HG03039 (cell line): Measurements from ENCODE around the gene CTRB1.

ENCODE experiments used
- ATAC-seq: cut with Tn5 transposase; IDR thresholded peaks from one replicate; pipeline ENCODE4 v1.9.1; 2021; ENCODE audit warnings: mild to moderate bottlenecking, moderate library complexity; ENCODE audit not compliant: unreplicated experiment

Gene CTRB1

GRCh38 chr16:75252946-75253911, 34.4 kb downstream of the CTRB1 start:
- ATAC-seq, result no peak

- ATAC-seq, result no peak
These were observed 35.6 kb downstream of the CTRB1 start for GRCh38 chr16:75254359-75254837.

GRCh38 chr16:75256059-75256571, 37.3 kb downstream of the CTRB1 start:
- no peak for ATAC-seq

- no peak for ATAC-seq
These were observed 38.0 kb downstream of the CTRB1 start for GRCh38 chr16:75256696-75257343.

- ATAC-seq, result no peak
These were observed 39.4 kb downstream of the CTRB1 start for GRCh38 chr16:75257886-75258806.

GRCh38 chr16:75258807-75259141, 40.0 kb downstream of the CTRB1 start:
- ATAC-seq, result no peak

- no peak for ATAC-seq
These were observed 42.2 kb downstream of the CTRB1 start for GRCh38 chr16:75260851-75261589.

GRCh38 chr16:75261590-75262078, 42.8 kb downstream of the CTRB1 start:
- ATAC-seq, result no peak

- ATAC-seq, result no peak
These were observed 43.5 kb downstream of the CTRB1 start for GRCh38 chr16:75262104-75262799.

GRCh38 chr16:75262800-75263127, 44.0 kb downstream of the CTRB1 start:
- ATAC-seq, result no peak

GRCh38 chr16:75263291-75263962, 44.6 kb downstream of the CTRB1 start:
- ATAC-seq, result no peak

GRCh38 chr16:75263963-75264445, 45.2 kb downstream of the CTRB1 start:
- ATAC-seq, result no peak

- ATAC-seq, result no peak
These were observed 45.7 kb downstream of the CTRB1 start for GRCh38 chr16:75264457-75264998.

- ATAC-seq, result no peak
These were observed 46.5 kb downstream of the CTRB1 start for GRCh38 chr16:75264999-75265910.

- peak; percentile 44 for ATAC-seq
These were observed 47.3 kb downstream of the CTRB1 start for GRCh38 chr16:75265911-75266701.

GRCh38 chr16:75266738-75267630, 48.2 kb downstream of the CTRB1 start:
- ATAC-seq, result no peak
